AML-193 (cell line): Measurements from ENCODE around the gene CSTF3.
"Not testable (repeated sequence)": the region's sequence is repeated elsewhere in the genome, so short reads cannot be mapped to it uniquely, and the experiment has no call there.

Source experiments
- DNase-seq, 2 experiments: peaks; one replicate each; lab custom pipeline; 2025; lab: John Stamatoyannopoulos, UW

Gene CSTF3

DNA sequence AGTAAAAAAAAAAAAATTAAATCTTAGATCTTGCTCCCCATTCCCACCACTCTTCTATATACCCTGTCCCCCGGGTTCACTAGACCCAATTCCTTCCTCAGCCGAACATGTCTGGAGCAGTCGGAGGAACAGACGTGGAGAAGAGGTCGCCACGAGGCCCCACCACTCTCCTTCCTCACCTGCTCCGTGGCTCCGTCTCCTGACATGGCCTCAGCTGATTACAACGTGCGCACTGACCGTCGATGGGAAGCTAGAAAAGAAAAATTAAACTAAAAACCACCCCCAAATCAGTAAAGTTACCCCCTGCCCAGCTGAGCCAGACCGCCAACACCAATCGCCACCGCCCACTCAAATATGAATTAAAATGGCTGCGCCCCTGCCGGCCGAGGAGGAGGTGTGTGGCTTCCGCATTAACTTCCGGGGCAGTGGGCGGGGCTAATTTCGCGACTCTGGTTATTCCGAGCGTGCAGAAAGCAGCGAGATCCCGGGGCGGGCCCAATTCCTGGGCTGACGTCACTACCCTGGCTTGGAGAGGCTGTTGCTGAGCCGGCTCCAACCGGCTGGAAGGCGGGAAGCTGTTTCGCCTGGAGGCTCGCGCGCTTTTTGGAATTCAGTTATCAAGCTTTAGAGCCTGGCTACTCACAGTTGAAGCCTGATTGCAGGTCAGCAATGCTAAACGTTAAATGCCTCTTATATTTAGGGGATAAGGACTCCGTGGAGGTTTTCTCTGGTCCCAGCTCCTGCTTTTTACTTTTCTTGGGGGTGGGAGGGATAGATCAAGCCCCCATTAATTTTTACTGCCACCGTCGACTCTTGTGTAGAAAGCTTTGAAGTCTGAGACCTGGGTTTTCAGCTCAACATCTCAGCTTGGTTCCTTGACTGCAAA is at the start of gene CSTF3:
Gene CSTF3, minus strand, starts transcription at position 361 of the 886 bp plus-strand sequence. Its CDS starts 155 bp downstream, at position 206.
- peak; percentile 96 to 97 for DNase-seq

DNA sequence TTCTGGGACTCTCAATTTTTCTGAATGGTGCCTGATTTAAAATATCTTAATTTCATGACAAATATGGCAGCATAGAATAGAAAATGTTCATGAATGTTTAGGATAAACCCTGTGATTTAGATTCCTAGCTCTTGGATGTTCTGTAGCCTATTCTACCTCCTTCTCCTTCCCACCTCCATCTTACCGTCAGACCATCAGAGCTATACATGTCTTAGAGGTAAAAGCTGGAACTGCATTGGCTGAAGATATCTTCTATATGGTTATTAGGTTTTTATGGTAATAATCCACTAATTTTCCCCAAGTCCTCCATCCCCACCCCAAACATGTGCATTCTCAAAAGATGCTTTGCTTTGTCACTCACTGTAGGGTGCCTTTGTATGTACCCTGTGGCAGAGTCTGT is 46.9 kb upstream of the CSTF3 start:
- DNase-seq, result no peak

DNA sequence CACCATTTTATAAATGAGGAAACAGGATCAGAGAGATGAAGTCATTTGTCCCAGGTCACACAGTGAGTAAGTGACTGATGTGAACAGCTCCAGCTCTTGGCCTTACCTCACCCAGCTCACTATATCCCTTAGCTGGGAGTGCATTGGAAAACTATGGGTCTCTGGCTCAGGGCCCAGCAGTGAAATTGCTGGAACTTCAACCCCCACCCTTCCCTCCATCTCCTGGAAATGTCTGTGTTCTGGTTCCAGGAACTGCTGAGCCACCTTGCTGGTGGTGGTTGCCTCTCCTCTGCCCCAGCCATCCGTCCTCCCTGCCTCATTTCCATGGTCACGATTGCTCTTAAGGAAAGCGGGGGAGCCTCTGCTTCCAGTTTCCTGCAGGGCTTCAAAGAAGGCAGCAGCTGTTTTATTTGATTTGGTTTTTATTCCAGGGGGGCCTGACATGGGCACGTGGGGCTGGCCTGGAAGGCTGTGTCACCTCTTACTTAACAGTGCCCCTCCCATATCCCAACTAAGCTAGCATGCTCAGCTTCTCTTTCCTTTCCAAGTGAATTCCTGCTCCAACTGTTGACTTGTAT is 46.2 kb upstream of the CSTF3 start:
- DNase-seq, result no peak

DNA sequence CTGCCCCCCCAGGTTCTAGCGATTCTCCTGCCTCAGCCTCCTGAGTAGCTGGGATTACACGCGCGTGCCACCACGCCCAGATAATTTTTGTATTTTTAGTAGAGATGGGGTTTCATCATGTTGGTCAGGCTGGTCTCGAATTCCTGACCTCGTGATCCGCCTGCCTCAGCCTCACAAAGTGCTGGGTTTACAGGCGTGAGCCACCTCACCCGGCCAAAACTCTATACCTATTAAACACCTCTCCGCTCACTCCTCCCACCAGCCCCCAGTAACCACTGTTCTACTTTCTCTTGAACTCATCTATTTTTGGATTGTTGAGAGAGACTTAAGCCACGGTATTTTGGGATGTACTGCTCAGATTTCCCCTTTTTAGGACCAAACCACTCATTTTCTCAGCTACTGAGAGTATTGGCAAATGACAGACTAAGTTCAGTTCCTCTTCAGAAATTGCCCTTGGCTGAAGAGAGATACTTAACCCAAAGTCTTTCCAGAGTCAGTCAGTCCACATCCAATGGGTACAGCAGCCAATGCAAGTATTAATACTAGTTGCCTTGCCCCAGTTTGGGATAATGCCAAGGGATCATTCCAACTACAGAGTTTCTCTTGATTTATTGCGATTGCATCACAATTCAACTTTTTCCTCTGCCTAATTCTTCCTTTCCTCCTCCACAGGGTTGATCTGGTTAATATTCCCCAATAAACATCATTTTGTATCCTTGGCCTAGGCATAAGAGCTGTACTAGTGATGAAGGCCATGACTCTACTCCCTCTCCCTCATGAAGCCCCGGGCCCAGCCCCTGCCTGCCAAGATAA is 36.8 kb upstream of the CSTF3 start:
- peak; percentile 50 for DNase-seq

DNA sequence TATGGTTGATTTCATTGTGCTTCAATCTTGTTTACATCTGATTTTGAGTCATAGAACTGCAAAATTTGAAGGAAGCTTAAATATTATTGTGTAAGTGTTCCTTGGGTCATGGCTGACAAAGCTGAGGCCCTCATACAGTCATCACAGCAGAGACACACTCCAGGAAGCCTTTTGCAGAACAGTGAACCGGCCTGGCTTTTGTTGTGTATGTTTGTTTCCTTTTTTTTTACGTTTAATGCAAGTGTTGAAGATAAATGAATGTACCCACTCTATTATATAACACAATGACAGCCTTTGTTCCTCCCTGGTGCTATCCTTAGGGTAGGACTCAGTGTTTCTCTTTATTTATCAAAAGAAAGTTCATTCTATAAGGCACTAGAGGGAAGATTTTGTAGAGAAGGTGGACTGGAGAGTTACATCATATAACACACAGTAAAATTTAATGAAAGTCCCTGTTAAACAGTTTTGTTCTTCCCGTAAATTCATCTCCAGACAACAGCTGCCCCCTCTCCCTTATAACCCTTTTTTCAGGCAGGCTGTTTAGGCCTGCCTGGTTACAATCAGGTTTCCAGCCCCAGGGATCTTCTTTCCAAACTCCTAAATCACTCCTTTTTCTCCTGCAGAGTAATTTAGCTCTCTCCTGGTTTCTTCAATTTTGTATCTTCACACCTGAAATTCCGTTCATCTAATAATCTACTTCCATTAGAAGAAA is 34.3 kb upstream of the CSTF3 start:
- DNase-seq, result peak; percentile 16 to 32

DNA sequence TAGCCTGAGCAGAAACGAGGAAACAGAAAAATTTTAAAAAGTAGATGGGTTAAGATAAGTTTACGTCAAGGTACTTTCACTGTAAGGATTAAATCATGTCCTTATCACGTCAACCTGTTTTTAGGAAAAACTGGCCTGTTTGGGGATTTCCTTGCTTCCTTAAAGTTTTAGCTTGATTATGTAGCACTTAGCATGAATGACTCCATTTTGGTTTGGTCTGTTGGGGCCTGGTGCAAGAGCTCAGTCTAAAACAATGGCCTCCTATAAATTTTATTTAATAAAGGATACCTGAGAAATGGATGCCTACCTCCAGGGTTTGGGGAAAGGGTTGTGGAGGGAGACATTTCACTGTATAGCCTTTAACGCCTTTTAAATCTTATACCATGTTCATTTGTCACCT is 33.2 kb upstream of the CSTF3 start:
- no peak for DNase-seq

DNA sequence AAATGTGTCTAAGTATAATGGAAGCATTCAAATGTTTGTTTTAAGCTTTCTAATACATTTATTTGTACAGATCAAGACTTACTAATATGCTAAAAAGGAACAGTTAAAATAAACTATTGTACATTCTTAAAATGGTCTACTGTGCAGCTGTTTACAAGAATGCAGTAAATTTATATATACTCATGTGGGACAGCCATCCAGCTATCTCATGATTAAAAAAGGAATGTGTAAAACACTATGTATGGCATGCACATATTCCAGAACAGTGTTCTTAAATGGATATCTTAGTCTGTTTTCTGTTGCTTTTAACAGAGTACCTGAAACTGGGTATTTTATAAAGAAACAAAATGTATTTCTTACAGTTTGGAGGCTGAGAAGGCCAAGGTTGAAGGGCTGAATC is 30.2 kb upstream of the CSTF3 start:
- DNase-seq, result no peak

DNA sequence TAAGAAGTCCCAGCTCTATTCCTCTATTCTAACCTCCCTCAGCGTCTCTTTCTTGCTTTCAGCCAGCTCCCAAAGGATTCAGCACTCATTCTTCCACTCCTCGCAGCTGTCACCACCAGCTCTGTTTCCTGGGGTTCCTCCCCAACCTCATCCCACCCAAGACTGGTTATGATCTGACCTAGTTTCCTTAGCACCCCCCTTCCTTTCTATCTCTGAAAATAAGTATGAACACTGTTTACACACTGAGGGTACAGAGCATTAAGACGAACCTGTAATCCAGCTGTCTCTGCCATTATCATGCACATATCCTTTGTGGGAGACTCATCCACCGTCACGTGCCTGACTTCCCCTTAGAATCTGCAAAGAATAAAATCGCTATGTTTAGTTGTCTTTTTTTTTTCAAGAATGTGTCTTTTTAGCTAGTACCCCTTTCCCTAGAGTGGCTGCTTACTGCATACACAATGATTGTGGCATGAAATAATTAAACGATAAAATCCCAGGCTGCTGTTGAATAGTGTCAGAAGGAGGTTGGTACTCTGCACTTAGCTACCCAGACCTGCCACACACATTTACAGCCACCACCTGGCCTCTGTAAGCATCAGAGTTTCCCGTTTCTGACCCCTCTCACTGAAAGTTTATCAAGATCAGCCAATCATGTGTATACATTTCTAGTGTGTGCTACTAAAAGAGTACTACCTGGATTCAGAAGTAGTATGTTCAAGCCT is 26.9 kb upstream of the CSTF3 start:
- DNase-seq, result no peak

DNA sequence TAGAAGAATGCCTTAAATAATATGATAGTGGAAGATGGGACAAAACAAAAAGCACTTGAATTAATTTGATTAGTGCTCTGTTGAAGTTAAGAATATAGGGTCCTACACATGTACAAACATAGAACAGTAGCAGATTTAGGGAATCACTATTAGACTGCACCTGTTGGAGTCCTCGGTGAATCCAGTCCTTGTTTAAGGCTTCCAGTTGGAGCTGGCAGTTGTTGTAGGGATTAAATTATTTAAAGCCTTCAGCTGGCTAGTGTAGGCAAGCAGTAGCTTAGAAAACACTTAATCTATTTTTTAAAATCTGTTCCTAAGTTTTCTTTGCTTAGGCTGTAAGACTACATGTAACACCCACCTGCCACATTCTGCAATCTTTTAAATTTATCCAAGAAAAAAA is 24.5 kb upstream of the CSTF3 start:
- no peak for DNase-seq

DNA sequence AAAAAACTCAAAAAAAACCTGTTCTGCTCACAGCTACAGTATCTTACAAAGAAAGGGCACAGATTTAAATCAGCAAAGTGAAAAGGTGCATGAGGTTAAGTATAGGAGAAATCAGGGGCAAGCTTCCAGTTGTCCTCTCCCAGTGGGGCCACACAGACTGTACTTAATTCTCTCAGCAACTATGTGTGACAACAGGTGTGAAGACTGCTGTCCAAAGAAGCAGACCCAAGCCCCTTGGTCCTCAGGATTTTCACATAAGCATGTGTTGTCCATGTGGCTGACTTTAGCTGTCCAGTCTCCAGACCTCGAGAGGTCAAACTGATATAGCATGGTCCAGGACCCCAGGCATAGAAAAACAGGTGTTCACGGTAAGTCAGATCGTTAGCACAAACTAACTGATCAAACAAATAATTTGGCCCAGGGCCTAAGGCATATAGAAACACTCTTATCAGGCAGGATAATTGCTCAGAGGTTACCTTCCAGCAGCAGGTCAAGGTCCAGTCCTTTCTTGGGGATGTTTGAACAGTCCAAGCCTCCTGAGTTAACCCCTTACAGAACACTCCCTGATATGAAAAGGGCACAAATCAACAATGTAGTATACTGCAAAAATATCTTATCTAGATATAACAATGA is 21.1 kb upstream of the CSTF3 start:
- no peak for DNase-seq

DNA sequence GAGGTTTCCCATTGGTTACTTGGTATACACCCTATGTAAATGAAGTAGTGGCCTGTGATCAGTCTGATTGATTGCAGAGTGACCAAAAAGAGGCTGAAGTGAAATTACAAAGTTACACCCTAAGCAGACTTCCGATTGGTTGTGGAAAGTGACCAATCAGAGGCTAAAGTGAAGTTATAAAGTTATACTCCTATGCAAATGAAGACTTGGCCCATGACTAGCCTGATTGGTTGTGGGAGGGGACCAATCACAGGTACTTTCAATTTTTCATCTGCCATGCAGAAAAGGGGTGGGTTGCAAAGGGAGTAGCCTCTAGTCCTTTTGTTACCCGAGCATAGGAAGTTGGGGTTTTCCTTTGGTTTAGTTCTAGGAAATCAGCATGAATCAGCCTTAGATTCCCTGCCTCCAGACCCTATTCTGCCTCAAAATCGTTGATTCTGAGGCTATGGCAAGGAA is 18.1 kb upstream of the CSTF3 start:
- DNase-seq, result peak; percentile 7 to 18

DNA sequence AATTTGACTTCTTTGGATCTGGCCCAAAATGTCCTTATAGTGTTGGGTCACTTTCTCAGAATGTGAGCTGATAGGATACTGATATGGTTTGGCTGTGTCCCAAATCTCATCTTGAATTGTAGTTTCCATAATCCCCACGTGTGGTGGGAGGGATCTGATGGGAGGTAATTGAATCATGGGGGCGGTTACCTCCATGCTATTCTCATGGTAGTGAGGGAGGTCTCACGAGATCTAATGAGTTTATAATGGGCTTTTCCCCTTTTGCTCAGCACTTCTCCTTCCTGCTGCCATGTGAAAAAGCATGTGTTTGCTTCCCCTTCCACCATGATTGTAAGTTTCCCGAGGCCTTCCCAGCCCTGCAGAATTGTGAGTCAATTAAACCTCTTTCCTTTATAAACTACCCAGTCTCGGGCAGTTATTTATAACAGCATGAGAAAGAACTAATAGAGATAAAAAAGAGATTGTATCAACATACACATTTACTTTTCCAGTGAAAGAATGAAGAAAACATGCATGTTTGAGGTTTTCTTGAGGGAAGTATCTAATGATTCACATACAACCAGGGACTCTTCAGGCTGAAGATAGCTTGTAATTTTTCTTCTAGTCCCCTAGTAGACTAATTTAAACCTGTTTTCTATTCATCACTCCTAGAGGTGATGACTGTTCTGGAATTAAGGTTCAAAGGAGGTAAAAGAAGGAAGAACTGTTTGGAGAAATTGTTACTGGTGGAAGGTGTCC is 17.3 kb upstream of the CSTF3 start:
- DNase-seq, result no peak

DNA sequence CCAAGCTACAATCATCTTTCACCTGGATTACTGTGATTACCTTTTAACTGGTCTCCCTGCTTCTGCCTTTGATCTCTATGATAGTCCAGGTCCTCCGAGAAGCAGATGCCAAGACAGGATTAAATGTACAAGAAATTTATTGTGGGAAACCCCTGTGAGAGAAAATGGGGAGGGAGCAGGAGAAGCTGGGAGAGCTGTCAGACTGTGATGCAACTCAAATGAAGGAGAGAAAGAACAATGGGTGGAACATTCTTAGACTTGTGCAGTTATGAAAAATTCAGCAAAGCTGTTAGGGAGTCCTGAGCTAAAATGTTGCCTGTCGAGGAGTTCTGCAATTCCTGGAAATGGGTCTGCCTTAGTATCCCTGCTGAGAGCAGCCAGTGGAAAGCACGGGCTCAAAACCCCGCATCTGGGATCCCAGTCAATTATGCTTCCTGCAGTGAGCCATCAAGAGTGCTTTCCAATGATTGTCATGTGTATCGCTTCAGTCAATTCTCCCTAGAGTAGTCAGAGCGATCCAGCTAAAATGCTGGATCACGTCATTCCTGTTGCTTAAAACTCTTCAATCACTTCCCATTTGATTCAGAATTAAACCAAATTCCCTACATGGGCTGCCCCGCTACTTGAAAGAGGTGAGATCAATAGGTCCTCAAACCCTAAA is 16.5 kb upstream of the CSTF3 start:
- DNase-seq, result no peak

DNA sequence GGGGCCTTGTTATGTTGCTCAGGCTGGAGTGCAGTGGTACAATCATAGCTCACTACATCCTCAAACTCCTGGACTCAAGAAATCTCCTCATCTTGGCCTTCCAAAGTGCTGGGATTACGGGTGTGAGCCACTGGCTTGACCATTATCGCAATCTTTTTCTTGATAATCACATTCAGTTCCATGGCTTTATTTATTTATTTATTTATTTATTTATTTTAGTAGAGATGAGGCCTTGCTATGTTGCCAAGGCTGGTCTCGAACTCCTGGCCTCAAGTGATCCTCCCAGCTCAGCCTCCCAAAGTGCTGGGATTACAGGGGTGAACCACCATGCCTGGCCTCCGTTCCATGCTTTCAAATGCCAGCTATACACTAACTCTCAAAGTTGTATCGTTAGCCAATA is 15.5 kb upstream of the CSTF3 start:
- DNase-seq, result not testable (repeated sequence)

DNA sequence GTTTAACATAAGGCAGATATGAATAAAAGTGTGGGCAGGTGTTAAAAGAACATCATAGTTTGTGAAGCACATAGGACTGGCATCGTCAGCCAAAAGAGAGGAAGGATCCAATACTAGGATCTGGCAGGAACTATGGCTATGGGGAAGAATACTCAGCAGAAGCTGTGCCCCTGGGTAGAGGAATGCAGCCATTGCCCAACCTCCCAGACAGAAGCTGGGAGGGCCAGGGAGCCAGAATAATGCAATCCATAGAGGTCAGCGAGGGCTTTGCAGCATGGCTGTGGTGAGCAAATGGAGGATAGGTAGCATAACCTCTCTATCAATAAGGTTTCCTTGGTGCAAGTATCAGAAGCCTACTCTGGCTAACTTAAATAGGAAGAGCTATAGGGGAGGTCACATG is 11.7 kb upstream of the CSTF3 start:
- peak in 1 of 2 experiments; percentile 13 for DNase-seq

DNA sequence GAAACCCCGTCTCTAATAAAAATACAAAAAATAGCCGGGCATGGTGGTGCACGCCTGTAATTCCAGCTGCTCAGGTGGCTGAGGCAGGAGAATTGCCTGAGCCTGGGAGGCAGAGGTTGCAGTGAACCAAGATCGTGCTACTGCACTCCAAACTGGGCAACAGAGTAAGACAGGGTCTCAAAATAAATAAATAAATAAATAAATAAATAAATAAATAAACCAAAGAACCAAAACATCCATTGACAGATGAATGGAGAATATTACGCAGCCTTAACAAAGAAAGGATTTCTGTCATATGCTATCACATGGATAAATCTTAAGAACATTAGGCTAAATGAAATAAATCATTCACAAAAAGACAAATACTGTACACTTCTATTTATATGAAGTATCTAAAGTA is 11.1 kb upstream of the CSTF3 start:
- DNase-seq, result no peak

DNA sequence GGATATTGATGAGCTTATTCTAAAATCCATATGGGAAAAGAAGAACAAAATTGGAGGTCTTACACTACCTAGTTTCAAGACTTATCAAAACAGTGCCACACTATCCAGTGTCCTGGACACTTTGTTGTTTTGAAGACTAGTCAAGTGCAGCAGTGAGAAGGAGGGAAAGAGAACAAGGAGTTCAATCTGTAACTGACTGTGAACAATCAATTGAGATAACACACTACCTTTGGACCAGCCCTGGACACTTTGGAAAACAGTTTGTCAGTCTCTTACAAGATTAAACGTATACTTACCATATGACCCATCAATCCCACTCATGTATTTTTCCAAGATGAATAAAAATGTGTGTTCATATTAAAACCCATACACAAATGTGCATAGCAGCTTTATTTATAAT is 10.0 kb upstream of the CSTF3 start:
- DNase-seq, result no peak

DNA sequence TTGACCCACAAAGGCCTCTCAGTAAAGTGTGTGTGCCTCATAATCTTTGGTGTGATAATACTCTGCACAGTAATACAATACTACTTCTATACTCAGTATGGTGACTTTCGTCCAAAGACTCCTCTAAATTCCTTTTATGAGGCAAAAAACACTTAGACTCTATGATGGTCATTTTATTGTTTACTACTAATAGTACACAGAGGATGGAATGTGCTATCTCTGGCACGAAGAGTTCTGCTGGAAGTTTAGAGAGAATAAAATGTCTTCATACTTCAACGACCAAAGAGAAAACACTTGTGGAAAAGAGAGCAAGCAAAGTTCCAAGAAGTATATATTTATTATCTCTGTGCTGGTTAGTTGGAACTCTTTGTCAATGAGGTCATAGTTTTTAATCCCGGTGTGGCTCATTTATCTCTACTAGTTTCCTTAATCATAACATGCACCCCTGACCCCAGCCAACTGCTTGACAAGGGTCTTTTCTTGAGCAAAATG is 7.5 kb upstream of the CSTF3 start:
- DNase-seq, result no peak

DNA sequence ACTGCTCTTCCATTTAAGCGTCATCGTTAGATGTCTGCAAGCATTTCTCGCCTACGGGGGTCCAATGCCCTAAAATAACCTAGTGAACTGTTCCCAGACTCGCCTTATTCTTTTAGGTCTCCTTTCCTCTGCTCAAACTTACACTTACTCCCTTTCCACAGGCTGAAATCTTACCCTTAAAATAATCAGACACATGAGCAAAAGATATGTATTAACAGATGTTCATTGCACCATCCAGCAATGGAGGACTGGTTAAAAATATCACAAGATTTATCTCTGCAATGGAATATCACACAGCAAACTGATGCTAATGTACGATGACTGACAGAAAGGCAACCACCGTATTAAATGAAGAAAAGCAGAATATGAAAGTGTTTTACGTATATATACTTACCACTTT is 1.6 kb upstream of the CSTF3 start:
- no peak for DNase-seq
